Panc1 (cell line): ENCODE measurements around the gene DCD.

ENCODE experiments used
- CTCF ChIP-seq: fragments of 450-650 bp; IDR thresholded peaks from 2 replicates; pipeline ENCODE4 v1.5.1; 2017; ENCODE audit warnings: mild to moderate bottlenecking
- TCF7L2 ChIP-seq: IDR thresholded peaks from 2 replicates; pipeline ENCODE4 v1.6.1; 2011; ENCODE audit warnings: mild to moderate bottlenecking, low read depth, low read length, inconsistent platforms

GRCh38 chr12:54622463-54623183 lies 25.5 kb downstream of the DCD start:
- TF ChIP-seq TCF7L2 (no peak), CTCF (peak; percentile 54)
